ENCODE data around the gene DNMBP.
A peak's percentile ranks its signal among the peaks of the same experiment; 100 is the strongest.

Gene DNMBP

DNA sequence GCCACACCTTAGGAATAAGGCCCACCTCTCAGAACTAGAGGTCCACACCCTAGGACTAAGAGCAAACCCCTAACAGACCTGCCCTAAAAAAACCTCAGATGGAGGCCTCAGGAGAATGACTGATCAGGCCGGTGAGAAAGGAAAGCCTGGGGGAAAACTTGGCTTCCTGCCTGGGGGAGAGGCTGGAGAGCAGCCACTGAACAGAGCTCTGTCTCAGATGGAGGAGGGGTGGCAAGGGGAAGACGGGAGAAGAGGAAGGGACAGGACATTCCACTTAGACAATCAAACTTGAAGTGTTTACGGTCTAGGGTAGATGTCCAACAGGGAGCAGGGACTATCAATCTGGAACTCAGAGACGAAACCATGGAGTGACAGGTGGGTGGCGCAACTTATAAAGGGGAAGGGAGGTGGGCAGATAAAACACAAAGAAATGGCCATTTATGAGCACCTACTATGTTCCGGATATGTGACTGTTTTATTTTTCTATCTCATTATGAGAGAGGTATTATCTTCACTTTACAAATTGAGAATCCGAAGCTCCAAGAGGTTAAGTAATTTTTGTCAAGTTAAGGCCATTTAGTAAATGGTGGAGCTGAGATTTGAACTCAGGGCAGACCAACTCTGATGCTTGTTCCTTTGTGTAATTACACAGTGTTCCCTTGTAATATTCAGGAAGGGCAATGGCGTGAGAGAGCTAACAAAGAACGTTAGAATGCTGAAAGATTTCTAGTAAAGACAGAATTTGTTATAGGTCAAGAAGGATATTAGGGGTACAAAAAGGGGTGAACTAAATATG, 82.6 kb downstream of the DNMBP start:
- no peak for TF ChIP-seq CTCF (IDR thresholded peaks at IDR 0.05; ENCODE audit: low read depth, low read length)
- no peak for DNase-seq (ENCODE audit: extremely low read depth, low read depth)

GRCh38 chr10:99924451-99925255, 85.1 kb downstream of the DNMBP start:
- DNase-seq (ENCODE audit: extremely low read depth, low read depth) = no peak
- no peak for TF ChIP-seq CTCF (IDR thresholded peaks at IDR 0.05; ENCODE audit: low read depth, low read length)

DNA sequence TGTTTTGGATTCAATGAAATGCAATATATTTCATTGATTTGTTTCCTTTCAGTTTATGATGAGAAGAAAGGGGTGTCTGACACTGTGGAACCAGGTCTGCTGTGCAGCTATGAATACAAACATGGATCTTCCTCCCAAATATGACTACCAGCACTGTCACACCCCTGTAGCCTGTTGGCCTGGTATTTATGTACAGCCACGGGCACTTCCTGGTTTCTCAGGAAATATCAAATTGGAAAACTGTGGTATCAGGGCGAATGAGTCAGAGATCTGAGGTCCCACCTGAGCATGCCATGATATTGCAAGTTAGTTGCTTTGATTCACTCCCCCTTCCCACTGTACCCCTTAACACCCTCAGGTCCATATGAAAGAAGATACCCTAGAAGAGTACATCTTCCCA, 87.8 kb downstream of the DNMBP start:
- no peak for TF ChIP-seq CTCF (IDR thresholded peaks at IDR 0.05; ENCODE audit: low read depth, low read length)
- DNase-seq (ENCODE audit: extremely low read depth, low read depth) = no peak

- DNase-seq (ENCODE audit: extremely low read depth, low read depth) = no peak
- no peak for TF ChIP-seq CTCF (IDR thresholded peaks at IDR 0.05; ENCODE audit: low read depth, low read length)
Measured at GRCh38 chr10:99920901-99921300, 88.8 kb downstream of the DNMBP start.

GRCh38 chr10:99920486-99920885, 89.3 kb downstream of the DNMBP start:
- DNase-seq (ENCODE audit: extremely low read depth, low read depth) = no peak
- no peak for TF ChIP-seq CTCF (IDR thresholded peaks at IDR 0.05; ENCODE audit: low read depth, low read length)

- TF ChIP-seq CTCF (IDR thresholded peaks at IDR 0.05; ENCODE audit: low read depth, low read length) = no peak
- DNase-seq (ENCODE audit: extremely low read depth, low read depth) = peak; percentile 30
Measured at GRCh38 chr10:99917963-99918825, 91.6 kb downstream of the DNMBP start.

All from AG09319 (cell line).